ENCODE measurements around the gene SMIM20. TPM values are rescaled to one million over a fixed set of nuclear protein-coding genes. Genes with fewer than 3 reads are reported as not detected.

SMIM20 gene
- total and polyA plus RNA-seq, 9 of the 15 experiments (the other 6 are each of a cell fraction or from before 2014, with no cell fraction given) = 25.1 to 51.0 (median 38.9) TPM

GRCh38 chr4:25966171-25966570 lies 52.2 kb downstream of the SMIM20 start (continued):
- TF ChIP-seq ZNF699 (CRISPR knock-in tag; IDR thresholded peaks at IDR 0.05; ENCODE audit: insufficient replicate concordance) (no peak), MCM7 (IDR thresholded peaks at IDR 0.05) (no peak), ZFPM2 (CRISPR knock-in tag; IDR thresholded peaks at IDR 0.05) (no peak), RHOXF2B (CRISPR knock-in tag; conservative IDR thresholded peaks at IDR 0.05) (no peak)

- peak; percentile 23 to 60 (median 49) for DNase-seq (ENCODE audit: extremely low read depth in 1 of 4, low spot score in 3 of 4)
- TF ChIP-seq PRPF4 (IDR thresholded peaks at IDR 0.05; ENCODE audit: insufficient read depth, low read depth, low read length, poor library complexity, severe bottlenecking) (no peak), NFYB (IDR thresholded peaks at IDR 0.05; ENCODE audit: extremely low read depth, insufficient read length) (peak; percentile 47), USF1 (CRISPR knock-in tag; IDR thresholded peaks at IDR 0.05) (peak; percentile 32; the same call in 1 of the 2 replicates), USF2 (CRISPR knock-in tag; IDR thresholded peaks at IDR 0.05) (peak; percentile 62)
- H3K79me2 ChIP-seq (ENCODE audit: control insufficient read depth, insufficient read depth, low read length) = no peaks in the 10 kb centered on the region
- in situ Hi-C loops (cut with MboI) (no loop called here), intact Hi-C loops (cut with micrococcal nuclease) (no loop called here)
- H3K4me1 ChIP-seq (replicated peaks in 1 of 2; ENCODE audit: control insufficient read depth in 2 of 2, insufficient read depth in 2 of 2, low read length in 2 of 2) = no peaks in the 10 kb centered on the region
- H3K9me1 ChIP-seq (ENCODE audit: control insufficient read depth, insufficient read depth, low read length) = no peaks in the 10 kb centered on the region
- no peak overlapping the region for H3K4me3 ChIP-seq
- no peak overlapping the region for H3K9ac ChIP-seq (ENCODE audit: insufficient read depth in 1 of 2, low read depth in 2 of 2, low read length in 2 of 2)
- CTCF ChIA-PET (ENCODE audit: low intra/inter-chr PET ratio) = no interaction called here
- H4K20me1 ChIP-seq (replicated peaks; ENCODE audit: control insufficient read depth, insufficient read depth, low read length) = no peaks in the 10 kb centered on the region
- 0 out of 2 replicates have a peak overlapping the region, but pooled peaks have one; percentile 6 for H3K4me2 ChIP-seq (ENCODE audit: insufficient read depth, low read length)
- H3K27me3 ChIP-seq (ENCODE audit: control insufficient read depth in 2 of 2, insufficient read depth in 2 of 2, low read length in 2 of 2) = peaks cover 9 to 37% of the 10 kb centered on the region in 2 experiments; a peak in 4 of 5 replicates
- H3K9me3 ChIP-seq (replicated peaks; ENCODE audit: control insufficient read depth, insufficient read depth, low read depth, low read length) = no peaks in the 10 kb centered on the region
- BruUV-seq (replicated peaks) = no TSS peak
- H3K36me3 ChIP-seq (ENCODE audit: control insufficient read depth, insufficient read depth, low read length) = no peaks in the 10 kb centered on the region
- peak; percentile 86 for ATAC-seq
- no peak overlapping the region for H3K27ac ChIP-seq (ENCODE audit: extremely low read depth, low read depth, low read length)
- 5% methylated on average over 13 of the region's 13 CpGs for WGBS (ENCODE audit: insufficient coverage, low coverage, missing lambda C conversion rate)
- H2AFZ ChIP-seq (ENCODE audit: low read depth, low read length) = 0 out of 2 replicates have a peak overlapping the region, but pooled peaks have one; percentile 12
- FAIRE-seq = no peak
- POLR2A ChIA-PET = interaction anchor here (1.5 kb wide), 1 partner anchor 13 kb away, joined by 3 read pairs; no protein-coding TSS in a partner anchor
Observed at GRCh38 chr4:25969374-25970155, 55.5 kb downstream of the SMIM20 start.
